Measurements from ENCODE around the gene GPC5. TPM values are rescaled to one million over a fixed set of nuclear protein-coding genes. Genes with fewer than 3 reads are reported as not detected.

GPC5 gene
- total RNA-seq, 1 donor from 2014 or later, result 2.5 TPM

Small RNA genes lying within 50 kb of the gene (microRNA-seq; reads per million reads assigned to microRNA genes)
- not detected for gene MIR548AS

Other genes starting within 250 kb of the GPC5 start
- gene MIR17HG, start 50.9 kb upstream of the GPC5 start, total RNA-seq, result 6.4 TPM